Gastroesophageal sphincter (tissue), 4 donors: ENCODE results near the gene MNT. TPM values are rescaled to one million over a fixed set of nuclear protein-coding genes. Genes with fewer than 3 reads are reported as not detected.

Source experiments
- ATAC-seq: fragments of 150-250 bp; one replicate; pipeline ENCODE4 v1.9.1; 2016; ENCODE audit warnings: mild to moderate bottlenecking, moderate library complexity
- H3K27ac ChIP-seq, 4 donors: fragments of 200-600 bp; sonication (generic) in 3 of 4; 1 replicate in 3 of 4; 2 replicates in 1 of 4; pipeline ENCODE4 v1.5.1; 2016 to 2019
- H3K27me3 ChIP-seq: fragments of 200-600 bp; sonication (generic); one replicate; pipeline ENCODE4 v1.5.1; 2019
- H3K36me3 ChIP-seq, 2 donors: fragments of 200-600 bp; sonication (generic); one replicate each; pipeline ENCODE4 v1.5.1; 2019; ENCODE audit warnings: control low read depth in 1 of 2
- H3K4me1 ChIP-seq, 3 donors: fragments of 200-600 bp; sonication (generic); 1 replicate in 2 of 3; 2 replicates in 1 of 3; pipeline ENCODE4 v1.5.1; 2016 to 2019; ENCODE audit warnings: control low read depth in 2 of 3
- H3K4me3 ChIP-seq, 2 donors: fragments of 200-600 bp; sonication (generic); one replicate each; pipeline ENCODE4 v1.5.1; 2019; ENCODE audit warnings: mild to moderate bottlenecking in 1 of 2, moderate library complexity in 1 of 2
- H3K9me3 ChIP-seq, 3 donors: fragments of 200-600 bp; sonication (generic); one replicate each; pipeline ENCODE4 v1.5.1; 2017 to 2019; ENCODE audit warnings: control low read depth in 2 of 3
- CTCF ChIP-seq, 4 experiments: fragments of 200-600 bp in 2 of 4; fragments of 450-650 bp in 2 of 4; sonication (generic) in 1 of 4; IDR thresholded peaks; one replicate each; pipeline ENCODE4 v1.5.1; 2017 to 2019; ENCODE audit warnings: antibody characterized with exemption in 4 of 4, mild to moderate bottlenecking in 2 of 4, moderate library complexity in 2 of 4
- EP300 ChIP-seq: sonication (generic); formaldehyde crosslinking; IDR thresholded peaks from one replicate; pipeline ENCODE4 v1.6.1; 2017; ENCODE audit warnings: antibody characterized with exemption, mild to moderate bottlenecking
- POLR2A ChIP-seq, 2 donors: fragments of 450-650 bp; IDR thresholded peaks; one replicate each; pipeline ENCODE4 v1.6.1; 2017; ENCODE audit warnings: antibody characterized with exemption in 2 of 2, mild to moderate bottlenecking in 2 of 2, moderate library complexity in 1 of 2
- POLR2AphosphoS5 ChIP-seq: sonication (generic); formaldehyde crosslinking; IDR thresholded peaks from one replicate; pipeline ENCODE4 v1.6.1; 2017; ENCODE audit warnings: antibody characterized with exemption
- WGBS, 2 donors: methylation state at CpG; one replicate each; pipeline ENCODE4 v1.1.5; 2018; ENCODE audit warnings: low coverage in 1 of 2; 5-methylcytosine and 5-hydroxymethylcytosine counted together
- total RNA-seq, 4 donors: library from RNA; depleted of rRNA; stranded (reverse); fragments of >200 nt; gene quantifications; one replicate each; pipeline ENCODE4 v1.1.0, GENCODE V29; 2016

Gene MNT
- total RNA-seq, 4 donors from 2014 or later: 11.8 to 12.7 (median 12.3) TPM

- Histone ChIP-seq H3K9me3 (no peaks in the 10 kb centered on the region), H3K4me1 (peaks cover 0 to 74% (median 58%) of the 10 kb centered on the region in 3 donors), H3K4me3 (peak overlapping the region; percentile 89 to 100), H3K36me3 (peaks cover 0 to 3% of the 10 kb centered on the region in 2 donors), H3K27ac (peak overlapping the region; percentile 97 to 100 (median 100)), H3K27me3 (no peaks in the 10 kb centered on the region)
- peak; percentile 66 for ATAC-seq
- TF ChIP-seq EP300: peak; percentile 69
- TF ChIP-seq POLR2AphosphoS5: peak; percentile 94
- peak; percentile 92 for TF ChIP-seq POLR2A (IDR thresholded peaks at IDR 0.05)
- no peak for TF ChIP-seq CTCF (IDR thresholded peaks at IDR 0.05)
- 0% methylated on average over 7 of the region's 82 CpGs; no CpG with 5 or more reads in 1 of the 2 donors for WGBS, 2 donors
These were observed 1.0 kb downstream of the MNT start for GRCh38 chr17:2399572-2400473.

GRCh38 chr17:2398655-2399571 is 1.9 kb downstream of the MNT start:
- Histone ChIP-seq H3K9me3 (no peaks in the 10 kb centered on the region), H3K4me1 (peaks cover 0 to 74% (median 58%) of the 10 kb centered on the region in 3 donors), H3K27ac (peak overlapping the region; percentile 97 to 100 (median 100)), H3K36me3 (peaks cover 0 to 4% of the 10 kb centered on the region in 2 donors), H3K27me3 (no peaks in the 10 kb centered on the region), H3K4me3 (peak overlapping the region; percentile 89 to 100)
- 40 to 84% methylated on average over 6 to 12 of the region's 55 CpGs for WGBS, 2 donors
- no peak for ATAC-seq
- TF ChIP-seq POLR2AphosphoS5 (peak; percentile 79), EP300 (no peak), CTCF (IDR thresholded peaks at IDR 0.05) (no peak), POLR2A (IDR thresholded peaks at IDR 0.05) (no peak)

GRCh38 chr17:2398182-2398581 is 2.7 kb downstream of the MNT start:
- peaks cover 0 to 4% of the 10 kb centered on the region in 2 donors for H3K36me3 ChIP-seq
- H3K27me3 ChIP-seq: no peaks in the 10 kb centered on the region
- H3K4me3 ChIP-seq: peak overlapping the region in 1 of 2 donors; percentile 100
- TF ChIP-seq POLR2A (IDR thresholded peaks at IDR 0.05) (no peak), EP300 (no peak)
- no peak for ATAC-seq
- peak overlapping the region; percentile 97 to 100 (median 100) for H3K27ac ChIP-seq
- H3K9me3 ChIP-seq: no peaks in the 10 kb centered on the region
- H3K4me1 ChIP-seq: peaks cover 0 to 68% (median 53%) of the 10 kb centered on the region in 3 donors
- 40 to 42% methylated on average over 5 of the region's 10 CpGs for WGBS, 2 donors

GRCh38 chr17:2397247-2398171 is 3.4 kb downstream of the MNT start:
- TF ChIP-seq CTCF (IDR thresholded peaks at IDR 0.05) (no peak), EP300 (no peak), POLR2AphosphoS5 (no peak)
- no peak for ATAC-seq
- Histone ChIP-seq H3K27ac (peak overlapping the region; percentile 97 to 100 (median 100)), H3K27me3 (no peaks in the 10 kb centered on the region), H3K36me3 (peaks cover 0 to 4% of the 10 kb centered on the region in 2 donors), H3K4me1 (peaks cover 0 to 62% (median 46%) of the 10 kb centered on the region in 3 donors), H3K9me3 (no peaks in the 10 kb centered on the region), H3K4me3 (peak overlapping the region in 1 of 2 donors; percentile 100)
- 90% methylated on average over 2 of the region's 12 CpGs; no CpG with 5 or more reads in 1 of the 2 donors for WGBS, 2 donors
